ENCODE data around the gene WDTC1.

DNA sequence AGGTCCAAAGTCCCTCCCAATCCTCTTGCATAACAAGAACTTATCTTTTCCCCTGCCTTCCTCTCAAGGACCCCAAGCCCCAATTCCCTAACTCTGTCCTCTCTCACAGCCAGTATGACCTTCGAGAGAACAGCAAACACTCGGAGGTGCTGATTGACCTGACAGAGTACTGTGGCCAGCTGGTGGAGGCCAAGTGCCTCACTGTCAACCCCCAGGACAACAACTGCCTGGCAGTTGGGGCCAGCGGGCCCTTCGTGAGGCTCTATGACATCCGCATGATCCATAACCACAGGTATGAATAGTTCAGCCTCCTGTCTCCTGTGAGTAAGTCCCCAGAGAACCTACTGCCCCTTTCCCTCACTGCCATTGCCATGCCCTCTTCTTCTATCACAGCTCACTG lies 57.7 kb downstream of the WDTC1 start:
- TF ChIP-seq CTCF (IDR thresholded peaks at IDR 0.05; ENCODE audit: insufficient read depth, low read depth, low read length) (no peak), EZH2 (IDR thresholded peaks at IDR 0.05; ENCODE audit: insufficient read depth, low read length) (no peak)
